GM20000 (cell line): ENCODE data around the gene SIX4.

Source experiments
- DNase-seq: peaks from one replicate; pipeline ENCODE4 v3.0.0; 2012; ENCODE audit warnings: low spot score
- CTCF ChIP-seq: IDR thresholded peaks from 2 replicates; pipeline ENCODE4 v1.5.1; 2012; ENCODE audit warnings: mild to moderate bottlenecking, control low read depth; ENCODE audit errors: extremely low read depth, missing control alignments

SIX4 gene

GRCh38 chr14:60757567-60758002 lies 33.4 kb upstream of the SIX4 start:
- no peak for TF ChIP-seq CTCF
- no peak for DNase-seq

DNA sequence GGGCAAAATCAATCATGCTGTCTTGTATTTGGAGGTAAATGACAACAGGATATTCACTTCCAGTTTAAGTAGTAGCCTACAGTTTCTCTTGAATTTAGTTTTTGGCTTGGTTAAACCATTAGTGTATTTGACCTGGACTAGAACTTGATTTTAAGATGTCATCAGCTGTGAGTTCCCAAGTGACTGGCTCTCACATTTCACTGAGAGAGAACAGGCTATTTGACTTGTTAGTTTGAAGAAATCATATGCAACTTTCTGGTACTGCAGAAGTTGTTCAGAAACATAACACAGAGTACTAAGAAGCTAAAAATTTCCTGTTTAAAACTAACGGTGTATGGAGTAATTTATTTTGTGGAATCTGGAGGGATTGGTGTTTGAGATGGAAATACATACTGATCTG lies 32.7 kb upstream of the SIX4 start:
- no peak for TF ChIP-seq CTCF
- no peak for DNase-seq

- DNase-seq: peak; percentile 74
- no peak for TF ChIP-seq CTCF
Measured at GRCh38 chr14:60753264-60754119, 29.3 kb upstream of the SIX4 start.

GRCh38 chr14:60744566-60744965 lies 20.4 kb upstream of the SIX4 start:
- no peak for TF ChIP-seq CTCF
- DNase-seq: no peak

DNA sequence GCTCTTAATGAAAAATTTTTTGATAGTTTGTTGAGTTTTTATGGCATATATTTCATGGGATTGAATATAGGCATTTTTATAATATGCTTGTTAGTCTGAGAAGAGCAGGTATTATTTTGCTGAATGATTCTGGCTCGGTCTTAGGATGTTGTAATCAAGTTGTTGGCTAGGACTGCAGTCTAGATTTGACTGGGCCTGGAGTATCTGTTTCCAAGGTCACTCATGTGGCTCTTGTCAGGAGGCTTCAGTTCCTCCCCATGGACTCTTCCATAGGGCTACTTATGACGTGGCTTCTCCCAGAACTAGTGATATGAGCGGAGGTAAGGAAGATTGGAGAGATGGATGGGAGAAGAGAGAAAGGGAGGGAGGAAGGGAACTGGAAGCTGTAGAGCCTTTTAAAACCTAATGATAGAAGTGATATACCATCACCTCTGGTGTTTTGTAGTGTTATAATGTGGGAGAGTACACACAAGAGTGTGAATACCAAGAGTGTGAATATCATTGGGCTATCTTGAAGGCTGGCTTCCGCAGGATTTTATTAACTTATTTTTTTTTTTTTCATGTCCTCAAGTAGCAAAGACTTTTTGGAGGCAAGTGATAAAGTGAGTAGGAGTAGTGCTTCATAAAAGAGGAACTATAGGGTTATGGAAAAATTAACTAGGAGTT lies 14.8 kb upstream of the SIX4 start:
- no peak for DNase-seq
- TF ChIP-seq CTCF: no peak

DNA sequence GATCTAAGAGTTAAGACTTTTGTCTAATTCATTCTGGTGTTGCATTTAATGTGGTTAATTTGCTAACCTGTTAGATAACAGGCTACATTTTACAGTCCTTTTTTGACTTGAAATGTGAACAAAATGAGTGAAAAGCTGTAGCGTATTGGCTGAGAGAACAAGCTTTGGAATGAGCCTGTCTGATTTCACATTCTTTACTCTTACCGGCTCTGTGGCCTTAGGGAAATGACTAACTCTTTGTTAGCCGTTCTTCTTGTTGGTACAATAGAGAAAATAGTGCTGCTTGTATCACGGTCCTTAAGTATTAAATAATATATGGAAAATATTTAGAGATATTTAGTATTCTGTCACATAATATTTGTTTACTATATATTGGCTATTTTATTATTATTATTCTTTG lies 12.3 kb upstream of the SIX4 start:
- no peak for DNase-seq
- no peak for TF ChIP-seq CTCF

DNA sequence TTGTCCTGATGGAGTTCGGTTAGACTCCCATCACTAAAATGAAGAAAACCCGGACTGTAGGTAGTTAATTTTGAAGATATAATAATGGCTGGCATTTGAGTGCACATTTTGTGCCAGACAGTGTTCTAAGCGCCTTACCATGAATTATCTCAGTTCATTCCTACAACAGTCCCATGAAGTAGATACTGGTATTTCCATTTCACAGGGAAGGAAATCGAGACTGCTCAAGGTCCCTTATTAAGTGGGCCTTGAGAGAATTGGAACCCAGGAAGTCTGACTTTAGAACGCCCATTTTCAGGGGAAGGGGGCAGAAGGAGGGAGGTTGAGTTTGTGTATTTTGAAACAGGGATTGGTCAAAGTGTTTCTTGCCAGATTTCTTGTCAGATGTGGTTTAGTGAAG lies 11.3 kb upstream of the SIX4 start:
- no peak for DNase-seq
- TF ChIP-seq CTCF: no peak
